Skeletal muscle tissue (tissue), 4 donors: ENCODE results near the gene SLC4A4. TPM values are rescaled to one million over a fixed set of nuclear protein-coding genes. Genes with fewer than 3 reads are reported as not detected.

Source experiments
- H3K27ac ChIP-seq: one replicate; pipeline ENCODE4 v1.7.0; 2013; ENCODE audit warnings: mild to moderate bottlenecking, low read depth, low read length, inconsistent platforms
- H3K27me3 ChIP-seq, 3 donors: one replicate each; pipeline ENCODE4 v1.7.0; 2013; ENCODE audit warnings: low read length in 3 of 3; ENCODE audit not compliant: control insufficient read depth in 3 of 3, insufficient read depth in 3 of 3
- H3K36me3 ChIP-seq, 3 donors: one replicate each; pipeline ENCODE4 v1.7.0; 2013; ENCODE audit warnings: low read length in 3 of 3; ENCODE audit not compliant: control insufficient read depth in 3 of 3, insufficient read depth in 3 of 3
- H3K4me1 ChIP-seq, 3 donors: one replicate each; pipeline ENCODE4 v1.7.0; 2013; ENCODE audit warnings: low read length in 3 of 3, mild to moderate bottlenecking in 3 of 3; ENCODE audit not compliant: control insufficient read depth in 3 of 3, insufficient read depth in 3 of 3
- H3K4me3 ChIP-seq, 3 donors: one replicate each; pipeline ENCODE4 v1.7.0; 2013; ENCODE audit warnings: low read length in 3 of 3
- H3K9ac ChIP-seq, 3 donors: one replicate each; pipeline ENCODE4 v1.7.0; 2013; ENCODE audit warnings: low read length in 3 of 3, mild to moderate bottlenecking in 3 of 3, moderate library complexity in 2 of 3, low read depth in 1 of 3
- H3K9me3 ChIP-seq, 3 donors: one replicate each; pipeline ENCODE4 v1.7.0; 2013; ENCODE audit warnings: low read length in 3 of 3; ENCODE audit not compliant: control insufficient read depth in 3 of 3
- total RNA-seq: library from RNA; depleted of rRNA; stranded (reverse); fragments of >200 nt; gene quantifications from one replicate; pipeline ENCODE4 v1.2.3, GENCODE V29; 2014
- donor health status: Osteomylitis.

The SLC4A4 gene
- total RNA-seq, 1 donor from 2014 or later, result 13.0 TPM

DNA sequence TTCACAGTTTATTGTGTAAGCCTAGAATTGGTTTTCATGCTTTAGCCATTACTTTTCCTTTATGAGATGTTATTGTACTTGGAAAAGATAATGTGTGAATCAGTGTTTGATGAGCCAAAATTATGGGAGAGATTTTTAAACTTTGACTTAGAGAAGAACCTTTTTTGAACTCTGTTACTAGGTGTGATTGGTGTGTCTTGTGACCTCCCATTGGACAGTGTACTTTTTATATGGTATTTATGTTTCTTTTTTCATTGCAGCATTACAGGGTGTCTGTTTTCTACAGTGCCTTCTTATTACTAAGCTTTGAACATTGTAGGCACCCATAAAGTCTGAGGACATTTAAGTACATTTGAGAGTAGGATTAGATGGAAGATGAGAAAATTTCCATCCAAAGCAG, 91.1 kb downstream of the SLC4A4 start:
- Histone ChIP-seq H3K36me3 (no peaks in the 10 kb centered on the region), H3K27ac (no peak overlapping the region), H3K9me3 (no peaks in the 10 kb centered on the region), H3K4me3 (no peak overlapping the region), H3K27me3 (no peaks in the 10 kb centered on the region), H3K4me1 (no peaks in the 10 kb centered on the region), H3K9ac (no peak overlapping the region)

- Histone ChIP-seq H3K4me3 (no peak overlapping the region), H3K9me3 (no peaks in the 10 kb centered on the region), H3K4me1 (no peaks in the 10 kb centered on the region), H3K27me3 (no peaks in the 10 kb centered on the region), H3K9ac (no peak overlapping the region), H3K36me3 (no peaks in the 10 kb centered on the region), H3K27ac (no peak overlapping the region)
Measured at GRCh38 chr4:71430609-71431008, 91.8 kb downstream of the SLC4A4 start.

GRCh38 chr4:71440612-71441011, 101.8 kb downstream of the SLC4A4 start:
- Histone ChIP-seq H3K27me3 (no peaks in the 10 kb centered on the region), H3K9me3 (no peaks in the 10 kb centered on the region), H3K9ac (no peak overlapping the region)

GRCh38 chr4:71441186-71442169, 102.7 kb downstream of the SLC4A4 start:
- no peaks in the 10 kb centered on the region for H3K9me3 ChIP-seq
- no peaks in the 10 kb centered on the region for H3K36me3 ChIP-seq
- H3K27me3 ChIP-seq, result no peaks in the 10 kb centered on the region
- H3K27ac ChIP-seq, result no peak overlapping the region
- no peak overlapping the region for H3K4me3 ChIP-seq
- no peak overlapping the region for H3K9ac ChIP-seq
- no peaks in the 10 kb centered on the region for H3K4me1 ChIP-seq

More at GRCh38 chr4:71440612-71441011, 101.8 kb downstream of the SLC4A4 start:
- H3K4me3 ChIP-seq, result no peak overlapping the region
- H3K4me1 ChIP-seq, result no peaks in the 10 kb centered on the region
- H3K27ac ChIP-seq, result no peak overlapping the region
- H3K36me3 ChIP-seq, result no peaks in the 10 kb centered on the region

GRCh38 chr4:71442336-71442735, 103.5 kb downstream of the SLC4A4 start:
- no peak overlapping the region for H3K4me3 ChIP-seq
- H3K27ac ChIP-seq, result no peak overlapping the region
- no peak overlapping the region for H3K9ac ChIP-seq

GRCh38 chr4:71444395-71444794, 105.6 kb downstream of the SLC4A4 start:
- no peaks in the 10 kb centered on the region for H3K27me3 ChIP-seq
- H3K4me1 ChIP-seq, result no peaks in the 10 kb centered on the region
- H3K36me3 ChIP-seq, result no peaks in the 10 kb centered on the region
- no peak overlapping the region for H3K9ac ChIP-seq
- H3K27ac ChIP-seq, result no peak overlapping the region
- H3K4me3 ChIP-seq, result no peak overlapping the region
- no peaks in the 10 kb centered on the region for H3K9me3 ChIP-seq

More at GRCh38 chr4:71442336-71442735, 103.5 kb downstream of the SLC4A4 start:
- no peaks in the 10 kb centered on the region for H3K4me1 ChIP-seq
- H3K27me3 ChIP-seq, result no peaks in the 10 kb centered on the region
- no peaks in the 10 kb centered on the region for H3K9me3 ChIP-seq
- no peaks in the 10 kb centered on the region for H3K36me3 ChIP-seq

GRCh38 chr4:71445811-71446210, 107.0 kb downstream of the SLC4A4 start:
- Histone ChIP-seq H3K9me3 (no peaks in the 10 kb centered on the region), H3K27ac (no peak overlapping the region), H3K4me3 (no peak overlapping the region), H3K36me3 (no peaks in the 10 kb centered on the region), H3K4me1 (no peaks in the 10 kb centered on the region), H3K27me3 (no peaks in the 10 kb centered on the region), H3K9ac (no peak overlapping the region)

DNA sequence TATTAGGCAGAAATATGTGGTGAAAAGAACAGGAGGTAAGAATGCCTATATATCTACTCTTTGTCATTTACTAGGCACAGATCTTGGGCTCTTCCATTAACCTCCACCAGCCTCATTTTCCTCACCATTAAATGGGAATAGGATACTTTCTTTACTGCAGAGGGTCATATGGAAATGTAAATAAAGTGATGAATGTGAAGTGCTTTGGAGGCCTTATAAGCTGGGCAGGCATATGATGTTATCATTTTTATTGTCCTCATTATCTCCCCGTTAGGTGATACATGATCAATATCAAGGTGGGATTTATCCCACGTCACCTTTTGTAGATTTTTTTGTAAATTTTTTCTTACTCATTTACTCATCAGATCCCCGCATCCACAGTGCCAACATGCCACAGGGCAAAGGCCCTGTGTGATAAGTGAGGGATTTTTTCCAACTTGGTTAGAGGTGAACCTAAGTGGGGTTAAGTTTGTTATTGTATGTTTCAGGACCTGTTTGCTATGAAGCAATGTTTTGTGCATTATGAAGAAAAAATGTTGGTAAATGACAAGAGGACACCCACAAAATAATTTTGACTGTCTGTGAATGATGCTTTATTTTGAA, 107.8 kb downstream of the SLC4A4 start:
- H3K27ac ChIP-seq, result no peak overlapping the region
- H3K4me3 ChIP-seq, result no peak overlapping the region
- no peaks in the 10 kb centered on the region for H3K4me1 ChIP-seq
- H3K27me3 ChIP-seq, result no peaks in the 10 kb centered on the region
- H3K9me3 ChIP-seq, result no peaks in the 10 kb centered on the region
- no peak overlapping the region for H3K9ac ChIP-seq
- H3K36me3 ChIP-seq, result no peaks in the 10 kb centered on the region

- Histone ChIP-seq H3K4me3 (no peak overlapping the region), H3K27me3 (no peaks in the 10 kb centered on the region), H3K4me1 (no peaks in the 10 kb centered on the region), H3K9ac (no peak overlapping the region), H3K36me3 (no peaks in the 10 kb centered on the region), H3K9me3 (no peaks in the 10 kb centered on the region), H3K27ac (no peak overlapping the region)
Measured at GRCh38 chr4:71449040-71449439, 110.2 kb downstream of the SLC4A4 start.

DNA sequence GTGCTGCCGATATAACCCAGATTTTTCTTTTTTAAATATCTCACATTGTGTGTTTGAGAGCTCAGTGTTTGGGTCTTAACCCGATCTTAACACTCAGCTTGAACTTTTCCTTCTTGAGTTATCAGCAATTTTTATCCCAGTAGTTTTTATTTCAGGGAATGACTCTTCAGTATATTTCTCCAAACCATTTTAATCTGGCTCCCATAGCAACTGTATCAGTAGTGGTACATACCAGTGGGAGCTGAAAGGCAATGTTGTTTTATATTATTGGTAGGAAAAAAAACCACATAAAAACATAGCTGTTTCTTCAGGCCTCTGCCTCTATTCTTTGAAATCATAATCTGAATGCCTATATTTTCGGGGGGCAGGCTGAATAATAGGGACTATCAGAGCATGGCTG, 111.1 kb downstream of the SLC4A4 start:
- Histone ChIP-seq H3K27ac (no peak overlapping the region), H3K9ac (no peak overlapping the region), H3K9me3 (no peaks in the 10 kb centered on the region), H3K4me1 (no peaks in the 10 kb centered on the region), H3K27me3 (no peaks in the 10 kb centered on the region), H3K36me3 (no peaks in the 10 kb centered on the region), H3K4me3 (no peak overlapping the region)
